ENCODE results near the gene HELZ.
"Not testable (repeated sequence)": the region's sequence is repeated elsewhere in the genome, so short reads cannot be mapped to it uniquely, and the experiment has no call there.

The HELZ gene

DNA sequence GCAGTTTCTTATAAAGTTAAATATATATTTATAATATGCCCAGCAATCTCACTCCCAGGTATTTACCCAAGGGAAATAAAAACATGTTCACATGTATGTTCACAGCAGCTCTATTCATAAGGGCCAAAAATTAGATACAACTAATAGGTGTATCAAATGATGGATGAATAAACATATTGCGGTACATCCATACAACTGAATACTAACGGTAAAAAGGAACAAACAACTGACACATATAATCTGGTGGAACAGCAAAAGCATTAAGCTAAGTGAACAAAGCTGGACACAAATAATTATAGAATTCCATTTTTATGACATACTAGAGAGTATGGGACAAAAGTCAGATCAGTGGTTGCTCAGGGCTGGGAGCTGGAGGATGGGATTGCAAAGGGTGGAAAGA is 125.9 kb downstream of the HELZ start:
- no peak for DNase-seq (ENCODE audit: low read depth, low spot score)

DNA sequence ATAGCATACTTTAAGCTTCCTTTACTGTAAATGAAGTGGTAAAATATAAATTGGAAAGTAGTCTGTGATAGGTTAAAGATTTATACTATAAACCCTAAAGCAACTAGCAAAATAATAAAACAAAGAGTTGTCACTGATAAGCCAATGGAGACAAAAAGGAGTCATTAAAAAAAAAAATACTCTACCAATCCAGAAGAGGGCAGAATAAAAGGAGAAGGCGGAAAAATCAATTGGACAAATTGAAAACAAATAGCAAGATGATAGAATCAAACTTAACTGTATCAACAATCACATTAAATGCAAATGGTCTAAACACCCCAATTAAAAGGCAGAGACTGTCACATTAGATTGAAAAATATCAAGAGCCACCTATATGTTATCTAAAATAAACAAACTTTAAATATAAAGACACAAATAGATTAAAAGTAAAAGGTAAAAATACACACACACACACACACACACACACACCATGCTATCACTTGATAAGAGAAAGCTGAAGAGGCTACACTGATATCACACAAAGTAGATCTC is 128.9 kb downstream of the HELZ start:
- no peak for DNase-seq (ENCODE audit: low read depth, low spot score)

GRCh38 chr17:67115401-67115800 is 129.6 kb downstream of the HELZ start:
- DNase-seq (ENCODE audit: low read depth, low spot score), result no peak

DNA sequence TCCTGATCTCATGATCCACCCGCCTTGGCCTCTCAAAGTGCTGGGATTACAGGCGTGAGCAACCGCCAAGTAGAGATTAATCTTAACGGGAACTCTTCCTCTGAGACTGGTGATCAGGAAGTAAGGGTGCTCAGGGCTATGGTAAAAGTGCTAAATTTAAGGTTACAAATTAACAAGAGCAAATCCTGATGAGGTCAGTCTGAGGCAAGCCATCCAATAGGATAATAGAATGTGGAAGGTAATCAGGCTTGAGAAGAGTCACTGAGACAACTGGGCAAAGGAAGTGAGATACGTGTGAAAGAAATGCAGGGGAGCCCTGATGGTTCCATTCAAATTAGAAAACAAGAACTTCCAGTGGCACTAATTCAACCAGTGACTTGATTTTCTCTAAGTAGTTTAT is 131.5 kb downstream of the HELZ start:
- no peak for DNase-seq (ENCODE audit: low read depth, low spot score)

GRCh38 chr17:67111808-67112207 is 133.2 kb downstream of the HELZ start:
- DNase-seq (ENCODE audit: low read depth, low spot score), result no peak

DNA sequence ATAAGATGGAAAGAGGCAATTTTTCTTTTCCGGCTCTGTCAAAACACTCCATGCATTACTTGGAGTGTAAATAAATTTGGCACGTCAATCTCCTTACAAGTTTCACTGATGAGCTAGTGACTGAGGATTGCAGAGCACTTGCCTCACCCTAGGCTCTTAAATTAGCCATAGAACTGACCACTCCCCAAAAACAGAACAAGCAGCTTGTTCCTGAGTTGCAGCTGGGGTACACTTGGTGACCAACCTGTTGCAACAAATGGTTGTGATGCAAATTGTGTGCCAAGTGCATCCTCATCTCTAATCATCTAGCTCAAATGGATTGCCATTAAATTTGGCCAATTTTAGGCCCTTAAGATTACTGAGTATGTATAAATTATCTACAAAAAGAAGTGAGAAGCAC is 133.7 kb downstream of the HELZ start:
- DNase-seq (ENCODE audit: low read depth, low spot score), result no peak

GRCh38 chr17:67110619-67111018 is 134.4 kb downstream of the HELZ start:
- DNase-seq (ENCODE audit: low read depth, low spot score), result no peak

DNA sequence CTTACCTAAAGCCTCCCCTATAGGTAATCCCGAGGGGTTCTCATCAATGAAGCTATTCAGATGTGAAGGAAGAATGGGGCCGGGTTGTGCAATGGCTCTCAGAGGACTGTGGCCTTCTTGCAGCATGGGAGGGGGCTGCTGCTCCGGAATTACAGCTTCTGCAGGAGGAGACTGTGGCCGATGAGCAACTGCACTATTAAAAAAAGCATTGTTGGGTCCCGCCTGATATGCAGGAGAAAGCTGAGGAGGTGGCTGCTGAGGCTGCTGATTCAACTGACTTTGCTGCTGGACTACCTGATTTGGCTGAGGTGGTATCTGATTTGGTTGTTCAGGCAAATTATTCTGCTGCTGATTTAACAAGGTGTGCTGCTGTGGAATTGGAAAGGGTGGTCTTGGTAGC is 135.9 kb downstream of the HELZ start:
- no peak for DNase-seq (ENCODE audit: low read depth, low spot score)

GRCh38 chr17:67107811-67108775 is 136.9 kb downstream of the HELZ start:
- DNase-seq (ENCODE audit: low read depth, low spot score), result no peak

DNA sequence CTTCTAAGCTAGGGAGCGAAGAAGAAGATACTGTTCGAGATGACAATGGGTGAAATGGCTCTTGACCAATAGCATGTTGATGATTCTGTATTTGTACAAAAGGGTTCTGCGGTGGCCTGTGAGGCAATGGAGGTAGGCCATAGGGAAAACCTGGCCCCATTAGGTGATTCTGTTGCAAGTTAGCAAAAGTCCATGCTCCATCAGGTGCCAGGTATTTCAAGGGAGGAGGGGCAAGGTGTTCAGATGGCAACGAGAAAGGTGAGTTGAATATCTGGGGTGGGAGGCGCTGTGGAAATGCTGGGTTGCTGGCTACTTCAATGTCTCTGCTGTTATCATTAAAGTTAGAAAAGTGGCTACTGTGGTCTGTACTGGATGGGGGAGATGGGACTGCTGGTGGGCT is 137.8 kb downstream of the HELZ start:
- DNase-seq (ENCODE audit: low read depth, low spot score), result no peak

GRCh38 chr17:67105213-67105612 is 139.8 kb downstream of the HELZ start:
- DNase-seq (ENCODE audit: low read depth, low spot score), result no peak

DNA sequence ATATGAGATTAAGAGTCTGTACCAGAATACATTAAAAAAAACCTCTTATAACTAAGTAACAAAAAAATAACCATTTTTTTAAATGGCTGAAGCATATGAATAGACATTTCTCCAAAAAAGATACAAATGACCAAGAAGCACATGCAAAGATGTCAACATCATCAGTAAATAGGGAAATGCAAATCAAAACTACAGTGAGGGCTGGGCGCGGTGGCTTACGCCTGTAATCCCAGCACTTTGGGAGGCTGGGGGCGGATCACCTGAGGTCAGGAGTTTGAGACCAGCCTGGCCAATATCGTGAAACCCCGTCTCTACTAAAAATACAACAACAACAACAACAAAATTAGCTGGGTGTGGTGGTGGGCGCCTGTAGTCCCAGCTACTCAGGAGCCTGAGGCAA is 140.4 kb downstream of the HELZ start:
- DNase-seq (ENCODE audit: low read depth, low spot score), result not testable (repeated sequence)

GRCh38 chr17:67098006-67098405 is 147.0 kb downstream of the HELZ start:
- no peak for DNase-seq (ENCODE audit: low read depth, low spot score)

- no peak for DNase-seq (ENCODE audit: low read depth, low spot score)
These were observed 148.4 kb downstream of the HELZ start for GRCh38 chr17:67096609-67097008.

DNA sequence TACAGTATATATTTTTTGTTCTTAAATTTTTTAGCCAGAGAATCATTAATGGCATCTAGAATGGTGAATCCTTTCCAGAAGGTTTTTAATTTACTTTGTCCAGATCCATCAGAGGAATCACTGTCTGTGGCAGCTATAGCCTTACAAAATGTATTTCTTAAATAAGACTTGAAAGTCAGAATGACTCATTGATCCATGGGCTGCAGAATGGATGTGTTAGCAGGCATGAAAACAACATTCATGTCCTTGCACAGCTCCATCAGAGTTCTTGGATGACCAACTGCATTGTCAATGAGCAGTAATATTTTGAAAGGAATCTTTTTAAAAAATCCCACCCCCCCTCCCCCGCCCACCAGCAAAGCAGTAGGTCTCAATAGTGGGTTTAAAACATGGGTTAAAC is 149.2 kb downstream of the HELZ start:
- no peak for DNase-seq (ENCODE audit: low read depth, low spot score)

GRCh38 chr17:67095291-67095690 is 149.7 kb downstream of the HELZ start:
- not testable (repeated sequence) for DNase-seq (ENCODE audit: low read depth, low spot score)

DNA sequence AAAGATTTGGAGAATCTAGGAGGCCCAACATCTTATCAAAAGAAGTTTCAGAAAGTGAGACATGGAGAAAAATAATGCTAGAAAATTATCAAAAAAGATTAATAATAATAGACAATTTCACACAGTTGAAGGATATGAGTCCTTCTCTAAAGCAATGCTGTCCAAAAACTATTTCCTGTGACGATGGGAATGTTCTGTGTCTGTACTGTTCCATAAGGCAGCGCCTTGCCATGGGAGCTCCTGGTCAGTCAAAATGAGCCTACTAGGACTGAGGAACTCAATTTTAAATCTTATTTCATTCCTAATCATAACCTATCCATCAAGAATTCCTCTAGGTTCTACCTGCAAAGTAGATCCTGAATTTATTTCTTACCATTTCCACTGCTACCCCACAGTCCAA is 151.6 kb downstream of the HELZ start:
- DNase-seq (ENCODE audit: low read depth, low spot score), result no peak

DNA sequence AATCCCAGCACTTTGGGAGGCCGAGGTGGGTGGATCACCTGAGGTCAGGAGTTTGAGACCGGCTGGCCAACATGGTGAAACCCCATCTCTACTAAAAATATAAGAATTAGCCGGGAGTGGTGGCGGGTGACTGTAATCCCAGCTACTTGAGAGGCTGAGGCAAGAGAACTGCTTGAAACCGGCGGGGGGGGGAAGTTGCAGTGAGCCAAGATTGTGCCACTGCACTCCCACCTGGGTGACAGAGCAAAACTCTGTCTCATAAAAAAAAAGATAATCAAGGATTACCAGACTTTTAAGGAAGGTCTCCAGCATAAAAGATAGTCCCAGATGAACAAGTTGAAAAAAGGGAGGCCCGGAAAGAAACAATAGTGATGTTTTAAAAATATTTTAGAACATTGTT is 152.3 kb downstream of the HELZ start:
- not testable (repeated sequence) for DNase-seq (ENCODE audit: low read depth, low spot score)

DNA sequence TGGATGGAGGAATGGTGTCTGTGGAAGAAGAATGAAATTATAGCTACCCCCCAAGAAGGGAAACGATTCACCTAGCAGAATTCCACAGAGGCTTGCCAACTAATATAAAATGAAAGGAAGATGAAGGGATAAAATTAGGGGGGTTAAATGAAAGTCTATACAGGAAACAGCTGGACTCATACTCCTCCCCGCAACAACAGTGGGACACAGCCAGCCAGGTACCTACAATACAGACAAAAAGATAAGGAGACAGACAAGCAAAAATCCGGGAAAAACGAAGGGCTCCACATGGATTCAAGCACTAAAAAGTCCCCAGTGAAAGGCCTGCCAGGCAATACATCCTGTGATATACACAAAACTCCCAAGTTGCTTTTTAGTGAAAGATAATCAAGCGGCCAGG is 152.7 kb downstream of the HELZ start:
- no peak for DNase-seq (ENCODE audit: low read depth, low spot score)

- DNase-seq (ENCODE audit: low read depth, low spot score), result no peak
These were observed 154.7 kb downstream of the HELZ start for GRCh38 chr17:67090341-67090740.

DNA sequence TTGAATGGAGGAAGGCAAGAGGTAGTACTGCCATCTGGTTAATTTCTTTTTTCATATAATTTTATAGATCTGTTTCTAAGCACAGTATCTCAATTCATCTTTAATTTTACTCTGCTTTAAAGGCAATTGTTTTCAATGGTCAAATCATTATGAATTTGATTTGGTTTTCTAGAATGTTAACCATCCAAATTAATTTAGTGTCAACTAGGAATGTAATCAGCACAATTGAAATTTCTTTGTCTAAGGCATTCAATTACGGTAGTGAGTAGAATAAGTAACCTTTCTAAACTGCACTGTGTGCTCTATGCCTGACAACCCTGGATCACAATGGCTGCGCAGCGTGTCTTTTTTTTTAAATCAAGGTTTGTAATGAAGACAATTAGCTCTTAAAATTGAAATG is 156.4 kb downstream of the HELZ start:
- DNase-seq (ENCODE audit: low read depth, low spot score), result no peak

GRCh38 chr17:67085406-67085805 is 159.6 kb downstream of the HELZ start:
- no peak for DNase-seq (ENCODE audit: low read depth, low spot score)

DNA sequence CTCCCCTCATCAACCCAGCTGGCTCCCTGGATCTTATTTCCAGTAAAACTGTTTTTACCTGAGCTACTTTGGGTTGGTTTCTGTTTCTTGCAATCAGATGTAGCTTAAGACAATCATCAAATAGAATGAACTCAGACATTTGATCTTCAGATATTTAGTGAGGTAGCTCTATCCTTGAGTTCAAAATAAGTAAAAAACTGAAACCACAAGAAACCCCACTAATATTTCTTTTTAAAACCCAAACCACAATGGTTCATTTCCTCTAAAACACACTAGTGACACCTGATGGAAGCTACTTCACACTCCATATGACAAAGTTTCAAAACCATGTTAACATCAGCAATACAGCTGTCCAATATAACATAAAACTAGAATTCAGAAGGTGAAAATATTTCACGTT is 162.9 kb downstream of the HELZ start:
- no peak for DNase-seq (ENCODE audit: low read depth, low spot score)

Measured in ELF-1 (cell line).